ENCODE measurements around the gene ORM2. TPM values are rescaled to one million over a fixed set of nuclear protein-coding genes. Genes with fewer than 3 reads are reported as not detected.

ORM2 gene
- total RNA-seq, 2 donors from 2014 or later = not detected

GRCh38 chr9:114282926-114283325, 46.7 kb upstream of the ORM2 start:
- H3K36me3 ChIP-seq (replicated peaks in 1 of 2; ENCODE audit: insufficient read depth in 1 of 2, low read depth in 2 of 2) = no peaks in the 10 kb centered on the region
- no peak overlapping the region for H3K27ac ChIP-seq
- TF ChIP-seq CTCF (IDR thresholded peaks at IDR 0.05) = no peak
- TF ChIP-seq POLR2A (IDR thresholded peaks at IDR 0.05) = no peak
- DNase-seq = peak in 2 of 4 donors; percentile 3
- intact Hi-C loops (cut with DNase I) = no loop called here
- no peak for ATAC-seq
- H3K4me3 ChIP-seq = no peak overlapping the region
- peaks cover 2% of the 10 kb centered on the region for H3K4me1 ChIP-seq
- WGBS, 2 donors = 82 to 88% methylated on average over 5 of the region's 5 CpGs
- H3K27me3 ChIP-seq = no peaks in the 10 kb centered on the region
- H3K9me3 ChIP-seq = no peaks in the 10 kb centered on the region

GRCh38 chr9:114283551-114284111, 46.0 kb upstream of the ORM2 start:
- Histone ChIP-seq H3K36me3 (replicated peaks in 1 of 2; ENCODE audit: insufficient read depth in 1 of 2, low read depth in 2 of 2) (no peaks in the 10 kb centered on the region), H3K27ac (no peak overlapping the region), H3K27me3 (no peaks in the 10 kb centered on the region), H3K4me1 (peaks cover 8% of the 10 kb centered on the region), H3K9me3 (no peaks in the 10 kb centered on the region), H3K4me3 (no peak overlapping the region)
- WGBS, 2 donors = 92 to 94% methylated on average over 11 to 14 of the region's 14 CpGs
- intact Hi-C loops (cut with DNase I) = no loop called here
- DNase-seq (peak in 2 of 4 donors; percentile 2 to 8), ATAC-seq (no peak)
- no peak for TF ChIP-seq CTCF (IDR thresholded peaks at IDR 0.05)
- TF ChIP-seq POLR2A (IDR thresholded peaks at IDR 0.05) = no peak

GRCh38 chr9:114284316-114285060, 45.2 kb upstream of the ORM2 start:
- TF ChIP-seq CTCF (IDR thresholded peaks at IDR 0.05) (no peak), POLR2A (IDR thresholded peaks at IDR 0.05) (no peak)
- intact Hi-C loops (cut with DNase I) = loop anchor here (5.0 kb wide), 1 partner anchor 132 kb away; no protein-coding TSS in a partner anchor
- WGBS, 2 donors = 94 to 95% methylated on average over 10 to 11 of the region's 11 CpGs

GRCh38 chr9:114285166-114285867, 44.4 kb upstream of the ORM2 start:
- H3K9me3 ChIP-seq = no peaks in the 10 kb centered on the region
- peaks cover 8% of the 10 kb centered on the region for H3K4me1 ChIP-seq
- ATAC-seq = no peak
- peak in 3 of 4 donors; percentile 8 to 44 (median 16) for DNase-seq
- no peaks in the 10 kb centered on the region for H3K36me3 ChIP-seq (replicated peaks in 1 of 2; ENCODE audit: insufficient read depth in 1 of 2, low read depth in 2 of 2)
- H3K4me3 ChIP-seq = no peak overlapping the region
- no peak for TF ChIP-seq CTCF (IDR thresholded peaks at IDR 0.05)
- TF ChIP-seq POLR2A (IDR thresholded peaks at IDR 0.05) = no peak
- intact Hi-C loops (cut with DNase I) = loop anchor here (5.0 kb wide), 1 partner anchor 133 kb away; no protein-coding TSS in a partner anchor
- no peak overlapping the region for H3K27ac ChIP-seq
- WGBS, 2 donors = 78 to 79% methylated on average over 18 to 19 of the region's 20 CpGs
- H3K27me3 ChIP-seq = no peaks in the 10 kb centered on the region

More at GRCh38 chr9:114284316-114285060, 45.2 kb upstream of the ORM2 start:
- Histone ChIP-seq H3K4me3 (no peak overlapping the region), H3K9me3 (no peaks in the 10 kb centered on the region), H3K27ac (no peak overlapping the region), H3K27me3 (no peaks in the 10 kb centered on the region), H3K36me3 (replicated peaks in 1 of 2; ENCODE audit: insufficient read depth in 1 of 2, low read depth in 2 of 2) (no peaks in the 10 kb centered on the region), H3K4me1 (peaks cover 8% of the 10 kb centered on the region)
- DNase-seq (peak in 2 of 4 donors; percentile 1 to 5), ATAC-seq (no peak)
